GM18526 (cell line): ENCODE measurements around the gene FREY1.

Experiments
- POLR2A ChIP-seq: IDR thresholded peaks from 3 replicates; pipeline ENCODE4 v1.6.1; 2011; ENCODE audit not compliant: insufficient read length; ENCODE audit errors: extremely low read depth

Gene FREY1

DNA sequence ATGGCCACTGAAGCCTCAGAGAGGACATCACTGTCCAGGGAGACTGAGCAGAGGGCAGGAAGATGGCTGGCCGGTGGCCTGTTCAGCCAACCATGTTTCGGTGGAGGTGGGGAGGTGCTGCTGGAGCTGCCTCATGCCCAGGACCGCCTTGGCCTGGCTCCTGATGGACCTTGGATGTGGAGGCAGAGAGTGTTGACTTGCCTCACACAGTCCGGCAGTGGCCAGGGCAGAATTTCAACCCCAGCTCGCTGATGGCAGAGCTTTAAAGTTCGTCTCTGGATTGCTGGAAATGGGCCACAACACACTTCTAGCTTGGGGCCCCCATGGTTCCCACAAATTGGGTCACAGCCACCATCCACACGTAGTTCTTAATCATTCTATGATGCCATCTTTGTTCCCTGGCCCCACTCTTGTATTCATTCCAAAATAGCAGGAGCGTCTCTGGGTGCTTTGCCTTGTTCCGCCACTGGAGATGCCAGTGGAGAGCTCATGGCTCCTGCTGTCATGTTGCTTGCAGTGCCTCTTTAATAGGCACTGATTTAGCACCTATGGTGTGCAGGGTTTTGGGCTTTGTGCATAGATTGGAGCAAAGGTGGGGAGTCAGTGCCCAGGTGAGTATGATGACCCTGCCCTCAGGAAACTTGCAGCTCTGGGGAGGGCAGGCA, 16.1 kb downstream of the FREY1 start:
- no peak for TF ChIP-seq POLR2A

- TF ChIP-seq POLR2A: no peak
Observed at GRCh38 chr11:45889966-45890365, 17.1 kb downstream of the FREY1 start.

- TF ChIP-seq POLR2A: no peak
Observed at GRCh38 chr11:45889555-45889954, 17.5 kb downstream of the FREY1 start.

GRCh38 chr11:45887587-45887986, 19.5 kb downstream of the FREY1 start:
- TF ChIP-seq POLR2A: no peak

DNA sequence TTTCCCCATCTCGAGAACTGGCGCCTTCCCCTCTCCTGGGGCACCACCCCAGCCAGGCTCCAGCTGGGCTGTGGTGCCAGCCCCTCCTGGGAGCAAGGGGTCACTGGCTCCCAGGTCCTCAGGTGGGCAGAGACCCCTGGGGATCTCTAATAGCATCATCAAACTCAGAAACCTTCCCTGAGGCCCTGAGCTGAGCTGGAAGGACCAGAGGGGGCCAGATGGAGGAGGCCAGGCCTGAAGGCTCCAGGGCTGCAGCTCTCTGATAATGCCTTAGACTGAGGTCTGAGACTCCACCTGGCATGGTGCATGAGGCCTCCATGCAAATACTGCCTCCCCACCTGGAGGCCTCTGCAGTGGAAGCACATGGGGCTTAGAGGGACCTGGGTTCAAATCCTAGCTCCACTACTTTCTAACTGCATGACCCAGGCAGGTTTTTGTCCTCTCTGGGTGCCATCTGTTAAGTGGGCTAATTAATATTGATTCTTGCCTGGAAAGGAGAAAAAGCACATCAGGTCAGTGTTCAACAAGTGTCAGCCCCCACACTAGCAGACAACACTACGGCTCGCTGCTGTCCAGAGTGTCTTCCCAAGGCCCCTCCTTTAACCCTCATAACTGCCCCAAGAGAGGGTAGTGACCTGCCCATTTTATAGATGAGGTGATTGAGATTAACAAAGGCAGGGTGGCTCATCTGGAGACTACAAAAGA, 20.1 kb downstream of the FREY1 start:
- TF ChIP-seq POLR2A: no peak

- no peak for TF ChIP-seq POLR2A
Observed at GRCh38 chr11:45885921-45886721, 20.9 kb downstream of the FREY1 start.

DNA sequence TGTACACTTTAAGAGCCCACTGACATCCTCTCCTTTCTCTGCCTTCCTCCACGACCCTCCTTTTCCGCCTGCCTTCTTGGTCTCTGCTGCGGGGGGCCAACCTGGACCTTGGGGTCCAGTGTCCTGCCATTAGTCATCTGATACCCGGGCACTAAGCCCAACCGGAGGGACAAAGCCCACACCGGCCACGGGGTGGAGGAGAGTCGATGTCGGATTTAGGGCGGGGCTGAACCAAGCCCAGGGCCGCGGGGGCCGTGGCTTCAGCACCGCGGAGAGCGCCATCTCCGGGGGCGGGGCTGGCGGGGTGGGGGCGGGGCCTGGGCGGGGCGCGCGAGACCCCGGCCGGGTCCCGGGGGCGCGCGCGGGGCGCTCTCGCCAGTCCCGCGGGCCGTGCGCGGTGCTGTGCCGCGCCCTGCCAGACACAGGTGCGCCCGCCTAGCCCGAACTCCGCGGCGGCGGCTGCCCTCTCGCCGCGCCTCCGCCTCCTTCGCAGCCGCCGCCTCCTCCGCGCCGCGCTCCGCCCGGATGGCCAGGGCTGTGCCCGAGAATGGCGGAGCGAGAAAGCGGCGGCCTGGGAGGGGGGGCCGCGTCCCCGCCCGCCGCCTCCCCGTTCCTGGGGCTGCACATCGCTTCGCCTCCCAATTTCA, 21.7 kb downstream of the FREY1 start, which contains the start of gene MAPK8IP1:
MAPK8IP1 (plus strand) TSS at position 378 of the 647 bp plus-strand sequence; CDS start at position 548, 170 bp downstream.
- TF ChIP-seq POLR2A: no peak

GRCh38 chr11:45884596-45885185, 22.4 kb downstream of the FREY1 start:
- TF ChIP-seq POLR2A: no peak

DNA sequence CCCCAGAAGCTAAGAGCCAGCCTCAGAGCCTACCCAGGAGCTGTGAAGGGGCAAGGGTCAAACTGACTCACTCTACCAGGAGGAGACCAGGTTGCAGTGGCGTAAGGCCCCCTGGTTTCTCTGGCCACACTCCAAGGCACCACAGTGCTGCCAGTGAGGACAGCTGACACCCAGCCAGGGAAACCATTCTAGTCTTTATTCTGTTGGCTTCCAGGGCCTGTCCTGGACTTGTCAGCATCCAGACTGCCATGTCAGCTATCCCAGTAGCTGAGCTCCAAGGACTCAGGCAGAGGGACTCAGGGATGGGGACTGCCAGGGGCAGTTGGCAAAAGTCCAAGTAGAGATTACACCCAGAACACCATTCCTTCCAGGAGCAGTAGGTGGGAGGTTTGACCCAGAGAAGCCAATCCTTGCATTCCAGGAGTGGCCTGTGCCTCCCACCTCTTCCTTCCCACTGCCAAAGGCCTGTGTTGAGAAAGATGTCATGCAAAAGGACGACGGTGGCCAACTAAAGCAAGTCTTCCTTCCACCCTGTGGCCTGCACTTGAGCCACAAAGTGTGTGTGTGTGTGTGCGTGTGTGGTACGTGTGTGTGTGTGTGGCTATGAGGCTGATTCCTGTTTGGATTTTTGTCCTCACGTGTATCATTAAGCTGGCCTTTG, 25.2 kb downstream of the FREY1 start:
- no peak for TF ChIP-seq POLR2A

DNA sequence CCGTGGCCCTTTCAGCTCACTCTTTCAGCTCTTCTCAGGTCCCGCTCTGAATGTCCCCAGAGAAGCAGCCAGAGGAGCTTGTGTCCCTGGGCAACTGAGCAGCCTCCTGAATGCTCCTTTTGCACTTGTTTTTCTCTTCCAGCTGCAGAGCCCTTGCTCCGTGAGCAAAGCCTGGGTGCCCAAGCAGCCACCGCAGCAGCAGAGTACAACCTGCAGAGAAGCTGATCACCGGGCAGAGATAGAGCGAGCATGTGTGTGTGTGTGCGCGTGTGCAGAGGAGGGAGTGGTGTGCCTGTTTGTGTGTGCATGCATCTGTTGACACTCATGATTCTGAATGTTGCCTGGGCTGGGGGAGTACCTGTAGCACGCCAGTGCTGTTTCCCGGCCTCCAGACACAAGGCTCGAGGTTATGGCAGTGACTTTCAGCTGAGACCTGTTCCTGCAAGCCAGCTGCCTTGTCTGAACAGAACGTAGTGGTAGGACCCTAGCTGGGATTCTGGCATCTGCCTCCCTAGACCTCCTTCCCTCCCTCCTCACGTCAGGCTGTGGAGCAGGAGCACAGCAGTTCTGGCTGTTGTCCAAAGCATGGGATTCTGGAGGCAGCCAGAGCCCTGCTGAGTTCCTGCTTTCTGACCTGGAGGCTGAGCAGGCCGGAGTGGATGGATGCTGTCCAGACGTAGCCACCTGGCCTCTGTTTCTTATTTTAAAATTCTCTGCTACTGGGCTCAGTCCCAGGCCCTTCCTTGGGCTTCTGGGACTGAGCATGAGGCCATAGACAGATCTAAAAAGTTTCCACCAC, 26.1 kb downstream of the FREY1 start:
- no peak for TF ChIP-seq POLR2A

- TF ChIP-seq POLR2A: no peak
Observed at GRCh38 chr11:45879803-45880686, 27.0 kb downstream of the FREY1 start.

- no peak for TF ChIP-seq POLR2A
Observed at GRCh38 chr11:45877845-45878244, 29.2 kb downstream of the FREY1 start.

GRCh38 chr11:45877221-45877620, 29.9 kb downstream of the FREY1 start:
- no peak for TF ChIP-seq POLR2A
